Keratinocyte (primary cell): ENCODE data around the gene DUS4L.

Experiments used
- EZH2 ChIP-seq: IDR thresholded peaks from one replicate; pipeline ENCODE4 v1.6.1; 2012; ENCODE audit warnings: inconsistent platforms, mild to moderate bottlenecking, low read length, moderate library complexity
- TF ChIP-seq, protein P1 (sequence below), 3 experiments: IDR thresholded peaks in 1 of 3; conservative IDR thresholded peaks in 1 of 3; optimal IDR thresholded peaks in 1 of 3; 2 replicates in 2 of 3; 3 replicates in 1 of 3; pipeline versions ENCODE3 to v1.5.1; 2011; ENCODE audit warnings: low read length in 3 of 3, mild to moderate bottlenecking in 3 of 3, moderate library complexity in 2 of 3, control low read depth in 1 of 3, inconsistent platforms in 1 of 3; ENCODE audit not compliant: insufficient read depth in 2 of 3; ENCODE audit errors: extremely low read depth in 1 of 3

DNA sequence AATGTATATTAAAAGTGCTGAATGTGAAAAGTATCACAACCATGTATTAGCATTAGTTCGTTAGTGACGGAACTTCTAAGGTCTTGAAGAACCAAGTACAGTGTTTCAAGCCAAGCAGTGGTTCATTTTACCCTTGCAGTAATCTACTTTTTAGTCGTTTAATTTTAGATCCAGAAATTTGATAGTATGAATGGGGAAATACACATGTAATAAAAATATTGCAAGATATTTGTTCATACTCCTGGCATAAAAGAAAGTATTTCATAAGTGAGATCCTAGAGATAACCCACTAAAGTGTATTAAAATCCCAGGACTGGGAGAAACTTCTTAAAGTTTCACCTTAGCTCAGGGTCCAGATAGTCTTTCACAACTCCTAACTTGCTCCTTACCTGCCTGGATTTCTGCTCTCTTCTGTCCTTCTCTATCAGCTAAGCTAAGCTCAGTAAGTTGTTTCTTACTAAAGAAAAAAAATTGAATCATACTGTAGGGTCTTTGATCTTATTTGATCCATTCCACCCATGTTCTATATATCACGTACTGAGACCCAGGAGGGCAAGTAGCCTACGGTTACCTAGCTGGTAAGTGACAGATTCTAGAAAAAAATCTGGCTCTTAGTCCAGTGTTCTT lies 17.7 kb downstream of the DUS4L start:
- TF ChIP-seq, protein P1, sequence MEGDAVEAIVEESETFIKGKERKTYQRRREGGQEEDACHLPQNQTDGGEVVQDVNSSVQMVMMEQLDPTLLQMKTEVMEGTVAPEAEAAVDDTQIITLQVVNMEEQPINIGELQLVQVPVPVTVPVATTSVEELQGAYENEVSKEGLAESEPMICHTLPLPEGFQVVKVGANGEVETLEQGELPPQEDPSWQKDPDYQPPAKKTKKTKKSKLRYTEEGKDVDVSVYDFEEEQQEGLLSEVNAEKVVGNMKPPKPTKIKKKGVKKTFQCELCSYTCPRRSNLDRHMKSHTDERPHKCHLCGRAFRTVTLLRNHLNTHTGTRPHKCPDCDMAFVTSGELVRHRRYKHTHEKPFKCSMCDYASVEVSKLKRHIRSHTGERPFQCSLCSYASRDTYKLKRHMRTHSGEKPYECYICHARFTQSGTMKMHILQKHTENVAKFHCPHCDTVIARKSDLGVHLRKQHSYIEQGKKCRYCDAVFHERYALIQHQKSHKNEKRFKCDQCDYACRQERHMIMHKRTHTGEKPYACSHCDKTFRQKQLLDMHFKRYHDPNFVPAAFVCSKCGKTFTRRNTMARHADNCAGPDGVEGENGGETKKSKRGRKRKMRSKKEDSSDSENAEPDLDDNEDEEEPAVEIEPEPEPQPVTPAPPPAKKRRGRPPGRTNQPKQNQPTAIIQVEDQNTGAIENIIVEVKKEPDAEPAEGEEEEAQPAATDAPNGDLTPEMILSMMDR (optimal IDR thresholded peaks at IDR 0.05 in 1 of 3, IDR thresholded peaks at IDR 0.05 in 1 of 3, conservative IDR thresholded peaks at IDR 0.05 in 1 of 3; ENCODE audit: extremely low read depth in 1 of 3, insufficient read depth in 2 of 3, low read length in 3 of 3) = no peak
- no peak for TF ChIP-seq EZH2
